ENCODE results near the gene LYSET.
"Not testable (repeated sequence)": the region's sequence is repeated elsewhere in the genome, so short reads cannot be mapped to it uniquely, and the experiment has no call there.

LYSET gene

GRCh38 chr14:93168610-93169009 lies 16.5 kb upstream of the LYSET start:
- DNase-seq (ENCODE audit: low read depth, low spot score), result not testable (repeated sequence)

GRCh38 chr14:93169619-93170018 lies 15.5 kb upstream of the LYSET start:
- DNase-seq (ENCODE audit: low read depth, low spot score), result not testable (repeated sequence)

GRCh38 chr14:93170141-93170540 lies 15.0 kb upstream of the LYSET start:
- DNase-seq (ENCODE audit: low read depth, low spot score), result not testable (repeated sequence)

- DNase-seq (ENCODE audit: low read depth, low spot score), result no peak
These were observed 13.7 kb upstream of the LYSET start for GRCh38 chr14:93171376-93171775.

- DNase-seq (ENCODE audit: low read depth, low spot score), result no peak
These were observed 11.1 kb upstream of the LYSET start for GRCh38 chr14:93173943-93174395.

- DNase-seq (ENCODE audit: low read depth, low spot score), result not testable (repeated sequence)
These were observed 10.4 kb upstream of the LYSET start for GRCh38 chr14:93174731-93175130.

- DNase-seq (ENCODE audit: low read depth, low spot score), result no peak
These were observed 9.6 kb upstream of the LYSET start for GRCh38 chr14:93175492-93175891.

GRCh38 chr14:93183596-93184317 lies 1.4 kb upstream of the LYSET start:
- no peak for DNase-seq (ENCODE audit: low read depth, low spot score)

GRCh38 chr14:93185349-93185720 lies 218 bp downstream of the LYSET start:
- no peak for DNase-seq (ENCODE audit: low read depth, low spot score)

- no peak for DNase-seq (ENCODE audit: low read depth, low spot score)
These were observed 1.3 kb downstream of the LYSET start for GRCh38 chr14:93186466-93186865.

- DNase-seq (ENCODE audit: low read depth, low spot score), result no peak
These were observed 1.8 kb downstream of the LYSET start for GRCh38 chr14:93186956-93187355.

GRCh38 chr14:93195316-93195999 lies 10.3 kb downstream of the LYSET start:
- no peak for DNase-seq (ENCODE audit: low read depth, low spot score)

- DNase-seq (ENCODE audit: low read depth, low spot score), result no peak
These were observed 13.9 kb downstream of the LYSET start for GRCh38 chr14:93199031-93199430.

GRCh38 chr14:93200553-93200952 lies 15.4 kb downstream of the LYSET start:
- no peak for DNase-seq (ENCODE audit: low read depth, low spot score)

- DNase-seq (ENCODE audit: low read depth, low spot score), result no peak
These were observed 16.1 kb downstream of the LYSET start for GRCh38 chr14:93201155-93201704.

GRCh38 chr14:93206793-93207467 lies 21.8 kb downstream of the LYSET start, which contains the start of the genes GON7 and UBR7:
GON7 (minus strand) TSS chr14:93207065; CDS start chr14:93207037, 28 bp downstream.
UBR7 (plus strand) TSS chr14:93207256; CDS start chr14:93207292, 36 bp downstream.
- DNase-seq (ENCODE audit: low read depth, low spot score), result peak; percentile 72

- no peak for DNase-seq (ENCODE audit: low read depth, low spot score)
These were observed 22.6 kb downstream of the LYSET start for GRCh38 chr14:93207468-93208308.

- DNase-seq (ENCODE audit: low read depth, low spot score), result no peak
These were observed 27.3 kb downstream of the LYSET start for GRCh38 chr14:93212432-93212831.

- DNase-seq (ENCODE audit: low read depth, low spot score), result no peak
These were observed 29.5 kb downstream of the LYSET start for GRCh38 chr14:93214598-93214997.

- no peak for DNase-seq (ENCODE audit: low read depth, low spot score)
These were observed 34.1 kb downstream of the LYSET start for GRCh38 chr14:93219103-93219726.

- no peak for DNase-seq (ENCODE audit: low read depth, low spot score)
These were observed 35.4 kb downstream of the LYSET start for GRCh38 chr14:93220509-93220908.

Measured in activated naive CD8-positive, alpha-beta T cell treated with anti-CD3 and anti-CD28 coated beads, Interleukin-2, amount 50 U/mL, for 16 hours (primary cell).